ENCODE data around the gene DET1. TPM values are rescaled to one million over a fixed set of nuclear protein-coding genes. Genes with fewer than 3 reads are reported as not detected.
"Not testable (repeated sequence)": the region's sequence is repeated elsewhere in the genome, so short reads cannot be mapped to it uniquely, and the experiment has no call there.

DET1 gene
- 2.0 and 4.0 TPM in 2 replicates for total RNA-seq (2014; rRNA removed; shearing (Covaris generic); ENCODE audit: low replicate concordance)

GRCh38 chr15:88546248-88547129 is at the start of gene DET1:
Gene DET1, minus strand, starts transcription at chr15:88546681. Its CDS starts 14,976 bp downstream, at chr15:88531705.
- H3K27me3 ChIP-seq: no peaks in the 10 kb centered on the region
- no peaks in the 10 kb centered on the region for H3K36me3 ChIP-seq
- peak; percentile 98 for DNase-seq
- peak within 1 kb of the TSS; percentile 90 for H3K4me3 ChIP-seq
- no peaks in the 10 kb centered on the region for H3K9me3 ChIP-seq

- Histone ChIP-seq H3K9me3 (peaks cover 2% of the 10 kb centered on the region; the same call in 1 of the 2 replicates), H3K4me3 (no peak overlapping the region), H3K36me3 (no peaks in the 10 kb centered on the region), H3K27me3 (peaks cover 16% of the 10 kb centered on the region; the same call in 1 of the 2 replicates)
- no peak for DNase-seq
Observed at GRCh38 chr15:88591384-88591783, 44.9 kb upstream of the DET1 start.

GRCh38 chr15:88590759-88591158 is 44.3 kb upstream of the DET1 start:
- Histone ChIP-seq H3K4me3 (no peak overlapping the region), H3K9me3 (peaks cover 2% of the 10 kb centered on the region; the same call in 1 of the 2 replicates), H3K36me3 (no peaks in the 10 kb centered on the region), H3K27me3 (peaks cover 16% of the 10 kb centered on the region)
- no peak for DNase-seq

GRCh38 chr15:88586401-88587162 is 40.1 kb upstream of the DET1 start:
- no peaks in the 10 kb centered on the region for H3K36me3 ChIP-seq
- H3K27me3 ChIP-seq: peaks cover 4% of the 10 kb centered on the region; the same call in 1 of the 2 replicates
- H3K9me3 ChIP-seq: peaks cover 2% of the 10 kb centered on the region; the same call in 1 of the 2 replicates
- H3K4me3 ChIP-seq: no peak overlapping the region
- DNase-seq: no peak

- DNase-seq: no peak
- no peaks in the 10 kb centered on the region for H3K27me3 ChIP-seq
- no peaks in the 10 kb centered on the region for H3K36me3 ChIP-seq
- no peaks in the 10 kb centered on the region for H3K9me3 ChIP-seq
- no peak overlapping the region for H3K4me3 ChIP-seq
Observed at GRCh38 chr15:88580532-88580931, 34.1 kb upstream of the DET1 start.

GRCh38 chr15:88579322-88579721 is 32.8 kb upstream of the DET1 start:
- DNase-seq: no peak
- Histone ChIP-seq H3K9me3 (no peaks in the 10 kb centered on the region), H3K4me3 (no peak overlapping the region), H3K36me3 (no peaks in the 10 kb centered on the region), H3K27me3 (no peaks in the 10 kb centered on the region; the same call in 1 of the 2 replicates)

- H3K9me3 ChIP-seq: no peaks in the 10 kb centered on the region
- no peak for DNase-seq
- H3K36me3 ChIP-seq: no peaks in the 10 kb centered on the region
- H3K27me3 ChIP-seq: no peaks in the 10 kb centered on the region; the same call in 1 of the 2 replicates
- H3K4me3 ChIP-seq: no peak overlapping the region
Observed at GRCh38 chr15:88574655-88575054, 28.2 kb upstream of the DET1 start.

- DNase-seq: no peak
- no peak overlapping the region for H3K4me3 ChIP-seq
- H3K36me3 ChIP-seq: no peaks in the 10 kb centered on the region
- H3K9me3 ChIP-seq: no peaks in the 10 kb centered on the region
- H3K27me3 ChIP-seq: no peaks in the 10 kb centered on the region; the same call in 1 of the 2 replicates
Observed at GRCh38 chr15:88574077-88574476, 27.6 kb upstream of the DET1 start.

GRCh38 chr15:88571852-88572259 is 25.4 kb upstream of the DET1 start:
- DNase-seq: no peak

GRCh38 chr15:88571153-88571851 is 24.8 kb upstream of the DET1 start:
- DNase-seq: no peak
- H3K4me3 ChIP-seq: no peak overlapping the region
- H3K36me3 ChIP-seq: no peaks in the 10 kb centered on the region
- no peaks in the 10 kb centered on the region for H3K9me3 ChIP-seq
- no peaks in the 10 kb centered on the region; the same call in 1 of the 2 replicates for H3K27me3 ChIP-seq

More at GRCh38 chr15:88571852-88572259, 25.4 kb upstream of the DET1 start:
- Histone ChIP-seq H3K9me3 (no peaks in the 10 kb centered on the region), H3K36me3 (no peaks in the 10 kb centered on the region), H3K4me3 (no peak overlapping the region), H3K27me3 (no peaks in the 10 kb centered on the region; the same call in 1 of the 2 replicates)

GRCh38 chr15:88568589-88568988 is 22.1 kb upstream of the DET1 start:
- no peaks in the 10 kb centered on the region for H3K27me3 ChIP-seq
- H3K36me3 ChIP-seq: no peaks in the 10 kb centered on the region
- no peak overlapping the region for H3K4me3 ChIP-seq
- H3K9me3 ChIP-seq: no peaks in the 10 kb centered on the region
- no peak for DNase-seq

- H3K9me3 ChIP-seq: no peaks in the 10 kb centered on the region
- H3K27me3 ChIP-seq: no peaks in the 10 kb centered on the region
- no peak overlapping the region for H3K4me3 ChIP-seq
- no peak for DNase-seq
- no peaks in the 10 kb centered on the region for H3K36me3 ChIP-seq
Observed at GRCh38 chr15:88564741-88565140, 18.3 kb upstream of the DET1 start.

GRCh38 chr15:88563638-88564037 is 17.2 kb upstream of the DET1 start:
- no peaks in the 10 kb centered on the region for H3K36me3 ChIP-seq
- H3K9me3 ChIP-seq: no peaks in the 10 kb centered on the region
- no peak for DNase-seq
- no peaks in the 10 kb centered on the region for H3K27me3 ChIP-seq
- H3K4me3 ChIP-seq: no peak overlapping the region

- not testable (repeated sequence) for H3K9me3 ChIP-seq, H3K4me3 ChIP-seq, DNase-seq, H3K36me3 ChIP-seq, H3K27me3 ChIP-seq
Observed at GRCh38 chr15:88559565-88559964, 13.1 kb upstream of the DET1 start.

- not testable (repeated sequence) for H3K27me3 ChIP-seq, H3K4me3 ChIP-seq, H3K36me3 ChIP-seq, H3K9me3 ChIP-seq, DNase-seq
Observed at GRCh38 chr15:88558026-88558425, 11.5 kb upstream of the DET1 start.

- not testable (repeated sequence) for H3K4me3 ChIP-seq, H3K9me3 ChIP-seq, DNase-seq, H3K27me3 ChIP-seq, H3K36me3 ChIP-seq
Observed at GRCh38 chr15:88548009-88548408, 1.5 kb upstream of the DET1 start.

Data from MG63 (cell line).